Naive thymus-derived CD8-positive, alpha-beta T cell (primary cell): ENCODE results near the gene TNFAIP2. TPM values are rescaled to one million over a fixed set of nuclear protein-coding genes. Genes with fewer than 3 reads are reported as not detected.

ENCODE experiments used
- ATAC-seq, 2 donors: fragments of 150-1000 bp; cut with Tn5 transposase in 1 of 2; sonication (Bioruptor Pico), chemical (Tn5 transposase) in 1 of 2; 1 replicate in 1 of 2; 2 replicates in 1 of 2; pipeline ENCODE4 v1.10.0; 2021; ENCODE audit warnings: mild to moderate bottlenecking in 2 of 2, moderate library complexity in 2 of 2
- POLR2A ChIA-PET: fragments of 350-600 bp; sonication (Branson Sonifier 250); formaldehyde crosslinking; loops from one replicate; lab custom pipeline; 2021; ENCODE audit warnings: antibody characterized with exemption; lab: Charles Lee
- DNase-seq, 10 donors: peaks; one replicate each; pipeline versions ENCODE4 v3.0.0 to v3.0.0-alpha.2; 2020 to 2022
- H3K27ac Mint-ChIP-seq, 10 donors: one replicate each; pipeline ENCODE4 v1.8.0; 2020 to 2022; ENCODE audit warnings: mild to moderate bottlenecking in 10 of 10, mixed read lengths in 10 of 10, moderate library complexity in 4 of 10, inconsistent platforms in 1 of 10
- H3K27me3 Mint-ChIP-seq, 5 donors: one replicate each; pipeline ENCODE4 v1.8.0; 2021 to 2022; ENCODE audit warnings: mixed read lengths in 5 of 5
- H3K36me3 Mint-ChIP-seq, 3 donors: one replicate each; pipeline ENCODE4 v1.8.0; 2020 to 2022; ENCODE audit warnings: mixed read lengths in 3 of 3, mild to moderate bottlenecking in 2 of 3, inconsistent platforms in 1 of 3
- H3K4me1 Mint-ChIP-seq, 4 donors: one replicate each; pipeline ENCODE4 v1.8.0; 2021 to 2022; ENCODE audit warnings: mixed read lengths in 4 of 4
- H3K4me3 Mint-ChIP-seq, 10 donors: one replicate each; pipeline ENCODE4 v1.8.0; 2020 to 2022; ENCODE audit warnings: mild to moderate bottlenecking in 10 of 10, mixed read lengths in 10 of 10, moderate library complexity in 6 of 10, inconsistent platforms in 1 of 10
- H3K9me3 Mint-ChIP-seq, 9 donors: one replicate each; pipeline ENCODE4 v1.8.0; 2020 to 2022; ENCODE audit warnings: mixed read lengths in 9 of 9, mild to moderate bottlenecking in 3 of 9, inconsistent platforms in 1 of 9, moderate library complexity in 1 of 9
- polyA plus RNA-seq, 3 donors: library from polyadenylated mRNA; unstranded; fragments of 300-500 nt; fragmentation: Illumina TruSeq; gene quantifications; one replicate each; pipeline ENCODE4 v1.2.3, GENCODE V29; 2021
- total RNA-seq, 8 experiments: library from RNA in 2 of 8; stranded (reverse) in 2 of 8; gene quantifications; one replicate each; pipeline ENCODE4 v1.2.3 and lab custom pipeline; 2021 to 2026

The TNFAIP2 gene
- total and polyA plus RNA-seq, 5 experiments from 2014 or later = 0.55 to 1.0 TPM; not detected in 3

DNA sequence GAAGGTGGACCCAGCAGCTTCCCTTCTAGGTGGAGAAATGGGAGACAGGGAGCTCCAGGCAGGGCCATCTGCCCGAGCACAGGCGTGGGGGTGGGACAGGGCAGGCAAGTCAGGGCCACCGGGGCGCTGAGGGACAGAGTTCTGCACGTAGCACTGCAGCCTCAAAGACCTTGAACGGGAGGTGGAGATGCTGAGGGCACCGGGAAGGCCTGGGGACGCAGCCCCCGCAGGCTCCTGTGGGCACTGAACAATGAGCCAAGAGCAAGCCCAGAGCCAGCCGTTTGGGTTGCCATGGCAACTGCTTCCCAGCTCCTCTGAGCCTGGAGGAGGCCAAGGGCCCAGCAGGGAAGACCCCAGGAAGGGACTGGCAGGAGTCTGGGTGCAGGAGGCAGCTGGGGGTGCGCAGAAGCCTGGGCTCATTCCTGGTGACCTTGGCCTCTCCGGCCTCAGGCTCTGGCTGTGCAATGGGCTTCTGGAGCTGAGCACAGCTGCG, 35.9 kb upstream of the TNFAIP2 start:
- ATAC-seq (no peak), DNase-seq (no peak)
- H3K4me1 Mint-ChIP-seq = peaks cover 0 to 9% (median 3%) of the 10 kb centered on the region in 4 donors
- peaks cover 5 to 45% (median 13%) of the 10 kb centered on the region in 5 donors for H3K27me3 Mint-ChIP-seq
- POLR2A ChIA-PET = interaction anchor here (1.2 kb wide), 1 partner anchor 14 kb away, joined by 4 read pairs; no protein-coding TSS in a partner anchor
- no peak overlapping the region for H3K4me3 Mint-ChIP-seq
- H3K27ac Mint-ChIP-seq = no peak overlapping the region
- no peaks in the 10 kb centered on the region for H3K36me3 Mint-ChIP-seq
- H3K9me3 Mint-ChIP-seq = peaks cover 0 to 2% (median 0%) of the 10 kb centered on the region in 9 donors

DNA sequence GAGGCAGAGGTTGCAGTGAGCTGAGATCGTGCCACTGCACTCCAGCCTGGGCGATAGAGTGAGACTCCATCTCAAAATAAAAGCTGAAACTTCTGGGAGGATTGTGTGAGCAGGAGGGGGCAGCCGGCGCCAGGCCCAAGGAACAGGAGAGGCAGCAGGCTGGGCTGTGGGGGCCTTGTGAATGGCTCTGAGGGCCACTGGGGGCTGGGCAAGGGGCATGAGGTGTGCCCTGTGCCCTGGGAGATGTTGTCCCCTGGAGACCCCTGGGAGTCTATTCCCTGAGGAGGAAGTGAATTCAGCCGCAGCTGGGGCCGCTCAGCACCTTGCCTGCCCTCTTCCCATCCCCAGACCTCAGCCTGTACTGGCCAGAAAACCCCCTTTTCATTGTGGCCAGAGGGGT, 34.3 kb upstream of the TNFAIP2 start:
- H3K36me3 Mint-ChIP-seq = no peaks in the 10 kb centered on the region
- H3K9me3 Mint-ChIP-seq = peaks cover 0 to 2% (median 0%) of the 10 kb centered on the region in 9 donors
- ATAC-seq (no peak), DNase-seq (peak in 1 of 10 donors; percentile 2)
- H3K27me3 Mint-ChIP-seq = peaks cover 5 to 43% (median 13%) of the 10 kb centered on the region in 5 donors
- H3K27ac Mint-ChIP-seq = peak overlapping the region in 1 of 10 donors; percentile 33
- H3K4me3 Mint-ChIP-seq = no peak overlapping the region
- peaks cover 0 to 9% (median 3%) of the 10 kb centered on the region in 4 donors for H3K4me1 Mint-ChIP-seq
- POLR2A ChIA-PET = no interaction called here

DNA sequence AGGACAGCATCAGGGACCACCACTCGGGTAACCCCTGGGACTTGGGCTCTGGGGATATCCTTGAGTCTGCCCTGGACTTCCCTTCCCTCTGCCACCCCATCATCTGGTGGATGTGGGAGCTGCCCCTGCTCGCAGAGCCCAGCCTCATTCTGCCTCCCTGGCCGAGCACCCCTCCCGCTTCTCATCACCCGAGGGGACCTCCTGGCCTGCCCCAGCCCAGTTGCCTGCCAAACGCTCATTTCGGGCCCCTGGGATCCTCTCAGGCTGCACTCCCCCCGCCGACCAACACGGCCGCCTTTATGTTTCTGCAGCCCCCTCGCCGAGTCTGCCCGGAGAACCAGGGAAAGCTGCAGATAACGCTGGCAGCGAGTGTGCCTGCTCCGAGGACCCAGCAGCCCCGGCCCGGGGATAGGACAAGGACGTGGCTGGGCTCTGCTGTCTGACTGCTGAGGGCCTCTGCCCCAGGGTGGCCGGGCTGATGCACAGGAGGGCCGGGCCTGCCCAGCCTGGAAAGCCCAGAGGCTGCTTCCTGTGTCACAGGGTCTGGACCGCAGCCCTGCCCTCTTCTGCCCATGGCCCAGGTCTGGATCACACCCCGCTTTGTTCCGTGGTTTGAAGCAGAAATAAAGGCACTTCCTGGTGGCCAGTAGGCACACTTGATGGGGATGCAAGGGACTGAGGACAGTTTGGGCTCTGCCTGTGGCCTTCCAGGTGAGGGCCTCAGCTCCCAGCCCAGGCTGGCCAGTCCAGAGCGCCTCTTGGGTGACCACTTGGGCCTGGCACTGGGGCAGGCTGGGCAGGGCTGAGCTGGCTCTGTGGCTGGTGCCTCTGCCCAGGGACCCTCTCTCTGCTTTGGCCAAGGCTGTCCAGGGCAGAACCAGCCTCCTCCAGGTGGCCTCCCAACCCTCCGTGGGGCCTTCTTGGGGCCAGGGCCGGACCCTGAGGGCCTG, 33.6 kb upstream of the TNFAIP2 start:
- no peak overlapping the region for H3K4me3 Mint-ChIP-seq
- ATAC-seq (no peak), DNase-seq (peak in 1 of 10 donors; percentile 6)
- POLR2A ChIA-PET = no interaction called here
- peaks cover 3 to 37% (median 13%) of the 10 kb centered on the region in 5 donors for H3K27me3 Mint-ChIP-seq
- H3K4me1 Mint-ChIP-seq = peaks cover 0 to 9% (median 3%) of the 10 kb centered on the region in 4 donors
- no peaks in the 10 kb centered on the region for H3K36me3 Mint-ChIP-seq
- no peak overlapping the region for H3K27ac Mint-ChIP-seq
- H3K9me3 Mint-ChIP-seq = peaks cover 0 to under 1% (median 0%) of the 10 kb centered on the region in 9 donors

DNA sequence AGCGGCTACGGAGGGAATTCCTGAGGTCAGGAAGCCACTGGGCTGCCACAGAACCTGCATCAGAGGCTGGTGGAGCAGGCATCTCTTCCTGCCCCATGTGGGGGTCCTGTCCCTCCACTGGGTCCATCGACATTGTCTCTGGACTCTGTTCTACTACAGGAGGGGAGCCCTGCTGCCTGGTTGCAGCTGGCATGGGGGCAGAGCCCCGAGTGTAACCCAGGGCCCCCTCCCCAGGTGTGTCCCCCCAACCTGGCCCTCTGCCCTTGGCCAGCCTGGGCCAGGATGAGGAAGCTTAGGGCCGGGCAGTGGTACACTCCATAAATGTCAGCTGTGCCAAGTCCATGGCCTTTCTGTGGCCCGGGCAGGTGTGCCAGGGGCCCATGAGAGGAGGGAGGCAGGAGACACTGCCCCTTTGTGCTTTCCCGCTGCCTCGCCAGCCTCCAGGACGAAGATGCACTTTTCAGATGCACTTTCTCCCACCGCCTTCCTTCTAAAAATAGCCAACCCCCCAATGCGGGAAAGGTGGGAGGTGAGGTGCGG, 32.7 kb upstream of the TNFAIP2 start:
- Mint-ChIP-seq H3K27ac (peak overlapping the region in 3 of 10 donors; percentile 37 to 76 (median 52)), H3K36me3 (no peaks in the 10 kb centered on the region), H3K4me3 (peak overlapping the region; percentile 29 to 74 (median 64)), H3K9me3 (no peaks in the 10 kb centered on the region), H3K27me3 (peaks cover under 1 to 28% (median 13%) of the 10 kb centered on the region in 5 donors), H3K4me1 (peaks cover 0 to 9% (median 3%) of the 10 kb centered on the region in 4 donors)
- DNase-seq (peak in 1 of 10 donors; percentile 1), ATAC-seq (no peak)
- POLR2A ChIA-PET = no interaction called here

DNA sequence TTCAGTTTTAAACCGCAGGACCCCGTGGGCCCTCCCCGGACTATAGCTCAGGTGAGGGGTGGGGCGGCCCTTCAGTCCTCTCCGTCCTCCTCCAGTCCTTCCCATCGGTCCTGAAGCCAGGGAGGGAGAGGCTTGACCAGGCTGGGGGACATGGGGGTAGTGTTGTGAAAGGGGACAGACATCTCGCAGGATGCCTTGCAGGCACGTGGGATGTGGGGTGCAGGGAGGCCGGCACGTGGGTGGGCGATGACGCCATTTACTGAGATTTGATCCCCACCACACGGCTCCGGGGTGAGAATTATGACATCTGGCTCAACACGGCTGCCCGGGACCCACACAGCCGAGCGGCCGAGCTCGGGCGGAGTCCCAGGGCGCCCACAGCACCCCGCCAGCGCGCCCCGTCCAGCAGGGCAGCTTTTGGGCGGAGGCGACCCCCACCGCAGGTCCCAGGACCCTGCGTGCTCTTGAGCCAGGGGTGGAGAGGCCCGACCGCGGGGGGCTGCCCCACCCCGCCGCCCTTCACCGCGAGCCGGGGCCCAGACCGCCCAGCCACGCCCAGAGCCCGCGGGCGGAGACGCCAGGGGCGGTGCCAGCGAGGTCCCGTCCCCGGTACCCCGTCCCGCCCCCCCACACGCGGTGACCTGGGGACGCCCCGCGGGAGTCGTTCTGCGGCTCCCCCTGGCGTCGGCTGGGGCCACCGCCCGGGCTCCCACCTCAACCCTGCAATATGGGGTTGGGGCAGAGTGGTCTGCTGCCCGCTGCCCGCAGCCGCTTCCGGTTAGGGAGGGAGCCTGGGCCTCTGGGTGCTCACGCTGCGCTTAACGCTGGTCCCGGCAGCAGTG, 32.0 kb upstream of the TNFAIP2 start:
- POLR2A ChIA-PET = no interaction called here
- DNase-seq = peak; percentile 63 to 87 (median 74)
- Mint-ChIP-seq H3K27me3 (peaks cover 0 to 22% (median 11%) of the 10 kb centered on the region in 5 donors), H3K36me3 (no peaks in the 10 kb centered on the region), H3K4me3 (peak overlapping the region; percentile 45 to 75 (median 65)), H3K4me1 (peaks cover 0 to 9% (median 3%) of the 10 kb centered on the region in 4 donors), H3K9me3 (no peaks in the 10 kb centered on the region), H3K27ac (peak overlapping the region in 3 of 10 donors; percentile 37 to 76 (median 52))
- ATAC-seq = peak; percentile 92 to 96

DNA sequence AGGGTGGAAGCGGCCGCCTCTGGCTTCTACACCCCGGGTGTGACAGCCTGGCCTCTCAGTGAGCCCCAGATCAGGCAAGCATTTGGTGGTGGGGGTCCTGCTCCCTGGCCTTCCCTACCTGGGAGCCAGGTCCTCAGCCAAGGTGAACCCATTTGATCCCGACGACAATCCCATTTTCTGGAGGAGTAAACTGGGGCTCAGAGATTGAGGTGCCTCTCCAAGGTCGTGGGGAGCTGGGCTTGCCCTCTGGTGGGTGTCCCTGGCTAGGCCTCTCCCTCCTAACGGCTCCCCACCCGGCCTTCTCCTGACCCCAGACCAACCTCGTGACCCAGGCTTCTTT, 31.4 kb upstream of the TNFAIP2 start:
- Mint-ChIP-seq H3K4me3 (peak overlapping the region in 8 of 10 donors; percentile 10 to 63 (median 30)), H3K36me3 (no peaks in the 10 kb centered on the region), H3K27ac (no peak overlapping the region), H3K9me3 (no peaks in the 10 kb centered on the region), H3K27me3 (peaks cover 0 to 20% (median 10%) of the 10 kb centered on the region in 5 donors), H3K4me1 (peaks cover 0 to 9% (median 3%) of the 10 kb centered on the region in 4 donors)
- POLR2A ChIA-PET = no interaction called here
- ATAC-seq (no peak), DNase-seq (no peak)

DNA sequence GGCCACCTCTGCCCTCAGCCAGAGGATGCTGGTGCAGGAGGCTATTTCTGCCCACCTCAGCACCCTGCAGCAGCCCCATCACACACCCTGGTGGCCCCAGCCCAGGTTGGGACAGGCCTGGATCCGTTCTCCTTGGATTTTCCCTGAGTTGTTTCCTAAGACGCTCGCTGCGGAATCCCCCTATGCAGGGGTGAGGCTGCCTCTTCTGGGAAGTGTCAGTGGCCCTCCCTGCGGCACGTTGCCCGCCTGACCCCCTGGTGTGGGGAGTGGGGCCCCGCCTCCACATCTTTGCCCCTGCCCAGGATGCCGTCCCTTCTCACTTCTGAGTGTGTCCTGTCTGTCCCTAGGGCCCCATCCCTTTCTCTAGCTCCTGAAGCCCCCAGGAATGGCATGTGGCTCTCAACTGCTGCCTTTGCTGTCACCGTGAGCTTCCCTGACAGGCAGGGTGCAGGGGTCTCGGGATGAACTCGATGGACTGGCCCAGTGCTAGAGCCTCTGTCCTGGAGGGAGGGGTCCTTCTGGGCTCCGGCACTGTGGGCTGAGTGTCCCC, 29.3 kb upstream of the TNFAIP2 start:
- ATAC-seq (no peak), DNase-seq (no peak)
- Mint-ChIP-seq H3K27me3 (peaks cover 0 to 17% (median 9%) of the 10 kb centered on the region in 5 donors), H3K27ac (no peak overlapping the region), H3K4me3 (peak overlapping the region in 1 of 10 donors; percentile 30), H3K9me3 (no peaks in the 10 kb centered on the region), H3K4me1 (peaks cover 0 to 9% (median 3%) of the 10 kb centered on the region in 4 donors), H3K36me3 (no peaks in the 10 kb centered on the region)
- POLR2A ChIA-PET = no interaction called here

DNA sequence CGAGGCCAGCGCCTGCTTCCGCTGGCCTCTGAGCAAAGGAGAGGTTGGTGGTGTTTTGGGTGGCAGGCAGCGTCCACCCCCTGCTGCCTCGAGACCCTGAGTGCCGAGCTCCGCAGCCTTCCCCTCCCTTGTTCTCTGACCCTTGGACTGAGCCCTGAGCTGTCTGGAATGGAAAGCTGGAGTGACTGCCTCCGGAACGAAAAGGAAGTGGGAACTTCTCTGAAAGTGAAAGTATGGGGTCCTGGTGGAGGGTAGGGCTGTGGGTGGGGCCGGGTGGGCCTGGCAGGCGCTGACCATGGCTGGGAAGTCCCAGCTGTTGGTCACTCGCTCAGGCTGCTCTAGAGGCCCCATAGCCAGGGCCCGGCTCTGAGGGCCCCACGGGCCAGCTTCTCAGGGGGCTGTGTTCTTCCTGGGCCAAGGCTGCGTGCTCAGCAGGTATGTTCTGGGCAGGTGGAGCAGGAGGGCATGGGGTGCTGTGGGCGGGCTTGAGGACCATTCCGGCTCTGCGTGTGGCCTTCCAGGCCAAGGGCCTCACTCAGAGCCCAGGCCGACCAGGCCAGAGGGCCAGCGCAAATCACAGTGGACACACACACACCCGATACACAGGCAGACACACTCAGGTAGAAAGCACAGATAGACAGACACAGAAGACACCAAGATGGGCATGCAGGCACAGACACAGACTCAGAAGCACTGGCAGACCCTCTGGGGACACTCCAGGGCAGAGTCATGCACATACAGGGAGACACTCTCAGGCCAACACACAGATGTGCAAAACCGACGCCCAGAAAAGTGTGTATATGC, 28.7 kb upstream of the TNFAIP2 start, which contains the start of gene EXOC3L4:
EXOC3L4 (plus strand) TSS at position 320 of the 804 bp plus-strand sequence. CDS start 5,495 bp downstream, outside the sequence.
- H3K36me3 Mint-ChIP-seq = no peaks in the 10 kb centered on the region

DNA sequence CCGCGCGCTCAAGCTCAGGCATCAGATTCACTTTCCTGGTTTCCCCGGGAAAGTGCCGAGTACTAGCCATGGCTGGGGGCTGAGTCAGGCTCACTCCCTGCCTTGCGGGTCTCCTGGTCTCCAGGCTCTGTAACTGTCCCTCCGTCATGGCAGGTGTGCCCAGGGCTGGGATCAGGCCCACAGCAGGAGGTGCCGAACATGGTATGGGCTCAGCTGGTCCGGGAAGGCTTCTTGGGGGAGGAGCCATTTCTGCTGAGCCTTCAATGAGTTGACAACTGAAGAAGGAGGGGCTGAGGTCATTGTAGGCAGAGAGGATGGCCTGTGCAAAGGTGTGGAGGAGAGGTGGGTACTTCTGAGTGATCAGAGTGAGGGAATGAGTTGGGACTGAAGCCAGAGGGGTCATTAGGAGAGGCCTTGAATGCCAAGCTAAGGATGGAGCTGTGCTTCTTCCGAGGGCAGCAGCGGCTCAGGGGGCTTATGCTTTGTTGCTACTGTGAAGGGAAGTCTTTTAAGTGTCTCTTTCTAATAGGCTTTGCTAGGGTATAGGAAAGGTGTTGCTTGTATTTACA, 28.0 kb upstream of the TNFAIP2 start:
- Mint-ChIP-seq H3K36me3 (no peaks in the 10 kb centered on the region), H3K9me3 (no peaks in the 10 kb centered on the region), H3K27ac (peak overlapping the region in 1 of 10 donors; percentile 73), H3K27me3 (peaks cover 0 to 17% (median 9%) of the 10 kb centered on the region in 5 donors), H3K4me3 (no peak overlapping the region), H3K4me1 (peaks cover 0 to 9% (median 3%) of the 10 kb centered on the region in 4 donors)
- no peak for ATAC-seq
- no peak for DNase-seq
- POLR2A ChIA-PET = no interaction called here

More for the DNA sequence above, 28.7 kb upstream of the TNFAIP2 start, which contains the start of gene EXOC3L4:
- DNase-seq (no peak), ATAC-seq (no peak)
- Mint-ChIP-seq H3K27ac (peak within 1 kb of the TSS in 1 of 10 donors; percentile 73), H3K27me3 (peaks cover 0 to 17% (median 9%) of the 10 kb centered on the region in 5 donors), H3K4me1 (peaks cover 0 to 9% (median 3%) of the 10 kb centered on the region in 4 donors), H3K9me3 (no peaks in the 10 kb centered on the region), H3K4me3 (peak within 1 kb of the TSS in 1 of 10 donors; percentile 30)
- POLR2A ChIA-PET = no interaction called here

DNA sequence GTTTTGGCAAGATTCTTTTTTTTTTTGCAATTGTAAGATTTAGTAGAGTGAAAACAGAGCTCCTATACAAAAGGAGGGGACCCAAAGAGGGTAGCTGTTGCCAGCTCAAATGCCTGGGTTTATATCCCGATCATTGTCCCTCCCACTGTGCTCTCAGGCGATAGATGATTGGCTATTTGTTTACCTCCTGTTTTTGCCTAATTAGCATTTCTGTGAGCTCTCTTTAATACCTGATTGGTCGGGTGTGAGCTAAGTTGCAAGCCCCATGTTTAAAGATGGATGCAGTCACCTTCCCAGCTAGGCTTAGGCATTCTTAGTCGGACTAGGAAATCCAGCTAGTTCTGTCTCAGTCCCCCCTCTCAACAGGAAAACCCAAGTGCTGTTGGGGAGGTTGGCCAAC, 26.9 kb upstream of the TNFAIP2 start:
- POLR2A ChIA-PET = no interaction called here
- Mint-ChIP-seq H3K27me3 (peaks cover 3 to 23% (median 12%) of the 10 kb centered on the region in 5 donors), H3K4me3 (no peak overlapping the region), H3K36me3 (no peaks in the 10 kb centered on the region), H3K27ac (no peak overlapping the region), H3K4me1 (peaks cover 0 to 8% (median 0%) of the 10 kb centered on the region in 4 donors), H3K9me3 (no peaks in the 10 kb centered on the region)
- ATAC-seq = no peak
- no peak for DNase-seq
